Type B pancreatic cell (in vitro differentiated cells): Measurements from ENCODE around the gene DGKG. TPM values are rescaled to one million over a fixed set of nuclear protein-coding genes. Genes with fewer than 3 reads are reported as not detected.

Source experiments
- DNase-seq: peaks from one replicate; pipeline ENCODE4 v3.0.0; 2021; ENCODE audit warnings: mixed read lengths; ENCODE audit not compliant: unreplicated experiment; ENCODE audit errors: extremely low spot score
- H3K27ac Mint-ChIP-seq: 2 replicates; pipeline ENCODE4 v1.8.0; 2021; ENCODE audit warnings: mild to moderate bottlenecking, mixed read lengths
- H3K27me3 Mint-ChIP-seq: 2 replicates; pipeline ENCODE4 v1.8.0; 2021; ENCODE audit warnings: mixed read lengths
- H3K36me3 Mint-ChIP-seq: 2 replicates; pipeline ENCODE4 v1.8.0; 2021; ENCODE audit warnings: mixed read lengths
- H3K4me1 Mint-ChIP-seq: one replicate; pipeline ENCODE4 v1.8.0; 2021; ENCODE audit warnings: mixed read lengths; ENCODE audit not compliant: unreplicated experiment
- H3K4me3 Mint-ChIP-seq: 2 replicates; pipeline ENCODE4 v1.8.0; 2021; ENCODE audit warnings: mild to moderate bottlenecking, mixed read lengths
- H3K9me3 Mint-ChIP-seq: 2 replicates; pipeline ENCODE4 v1.8.0; 2021; ENCODE audit warnings: mixed read lengths
- total RNA-seq: library from RNA; stranded (reverse); gene quantifications from 2 replicates; pipeline ENCODE4 v1.2.1, GENCODE V29; 2021; ENCODE audit warnings: low replicate concordance
- TF ChIP-seq, protein P1 (sequence below): fragments of 200-600 bp; sonication (generic); conservative IDR thresholded peaks from 2 replicates; pipeline ENCODE4 v1.5.0; 2021; ENCODE audit warnings: antibody characterized with exemption, mild to moderate bottlenecking

Gene DGKG
- total RNA-seq, 1 donor from 2014 or later: 11.6 TPM

DNA sequence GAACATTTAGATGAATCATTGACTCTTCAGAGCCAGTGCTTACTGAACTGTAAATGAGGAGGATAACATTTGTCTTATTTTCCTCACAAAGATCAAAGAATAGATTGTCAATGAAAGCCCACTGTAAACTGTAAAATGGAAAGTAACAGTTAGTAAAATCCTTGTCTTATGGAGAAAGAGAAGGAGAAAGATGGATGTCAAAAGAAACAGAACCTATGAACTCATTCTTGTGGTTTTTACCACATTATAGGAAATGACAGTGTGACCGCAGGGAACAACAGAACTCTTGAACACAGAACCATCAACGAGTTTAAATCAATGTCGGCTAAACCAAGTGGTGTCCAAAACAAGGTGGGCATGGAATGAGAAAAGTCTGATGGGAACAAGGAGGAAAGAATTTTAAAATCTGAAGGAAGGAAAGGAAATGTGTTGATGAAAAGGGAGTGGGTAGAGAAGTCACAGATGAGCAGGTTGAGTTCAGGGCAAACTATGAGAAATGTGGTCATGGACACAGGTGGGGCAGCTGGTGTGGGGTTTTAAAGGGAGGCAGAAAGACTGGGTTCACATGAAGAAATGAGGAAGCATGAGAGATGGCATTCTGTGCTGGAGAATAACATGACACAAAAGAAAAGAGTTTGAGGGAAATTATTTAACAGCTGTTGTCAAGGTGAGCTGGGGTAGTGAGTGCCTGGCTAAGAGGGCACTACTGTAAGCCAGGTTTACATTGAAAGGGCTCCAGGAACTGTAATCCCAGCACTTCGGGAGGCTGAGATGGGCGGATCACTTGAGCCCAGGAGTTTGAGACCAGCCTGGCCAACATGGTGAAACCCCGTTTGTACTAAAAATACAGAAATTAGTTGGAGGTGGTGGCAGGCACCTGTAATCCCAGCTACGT is 210.7 kb downstream of the DGKG start:
- Mint-ChIP-seq H3K4me3 (no peak overlapping the region), H3K9me3 (no peaks in the 10 kb centered on the region), H3K36me3 (no peaks in the 10 kb centered on the region), H3K27me3 (no peaks in the 10 kb centered on the region), H3K4me1 (no peaks in the 10 kb centered on the region), H3K27ac (peak overlapping the region; percentile 46)
- TF ChIP-seq, protein P1, sequence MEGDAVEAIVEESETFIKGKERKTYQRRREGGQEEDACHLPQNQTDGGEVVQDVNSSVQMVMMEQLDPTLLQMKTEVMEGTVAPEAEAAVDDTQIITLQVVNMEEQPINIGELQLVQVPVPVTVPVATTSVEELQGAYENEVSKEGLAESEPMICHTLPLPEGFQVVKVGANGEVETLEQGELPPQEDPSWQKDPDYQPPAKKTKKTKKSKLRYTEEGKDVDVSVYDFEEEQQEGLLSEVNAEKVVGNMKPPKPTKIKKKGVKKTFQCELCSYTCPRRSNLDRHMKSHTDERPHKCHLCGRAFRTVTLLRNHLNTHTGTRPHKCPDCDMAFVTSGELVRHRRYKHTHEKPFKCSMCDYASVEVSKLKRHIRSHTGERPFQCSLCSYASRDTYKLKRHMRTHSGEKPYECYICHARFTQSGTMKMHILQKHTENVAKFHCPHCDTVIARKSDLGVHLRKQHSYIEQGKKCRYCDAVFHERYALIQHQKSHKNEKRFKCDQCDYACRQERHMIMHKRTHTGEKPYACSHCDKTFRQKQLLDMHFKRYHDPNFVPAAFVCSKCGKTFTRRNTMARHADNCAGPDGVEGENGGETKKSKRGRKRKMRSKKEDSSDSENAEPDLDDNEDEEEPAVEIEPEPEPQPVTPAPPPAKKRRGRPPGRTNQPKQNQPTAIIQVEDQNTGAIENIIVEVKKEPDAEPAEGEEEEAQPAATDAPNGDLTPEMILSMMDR: no peak
- DNase-seq: no peak

DNA sequence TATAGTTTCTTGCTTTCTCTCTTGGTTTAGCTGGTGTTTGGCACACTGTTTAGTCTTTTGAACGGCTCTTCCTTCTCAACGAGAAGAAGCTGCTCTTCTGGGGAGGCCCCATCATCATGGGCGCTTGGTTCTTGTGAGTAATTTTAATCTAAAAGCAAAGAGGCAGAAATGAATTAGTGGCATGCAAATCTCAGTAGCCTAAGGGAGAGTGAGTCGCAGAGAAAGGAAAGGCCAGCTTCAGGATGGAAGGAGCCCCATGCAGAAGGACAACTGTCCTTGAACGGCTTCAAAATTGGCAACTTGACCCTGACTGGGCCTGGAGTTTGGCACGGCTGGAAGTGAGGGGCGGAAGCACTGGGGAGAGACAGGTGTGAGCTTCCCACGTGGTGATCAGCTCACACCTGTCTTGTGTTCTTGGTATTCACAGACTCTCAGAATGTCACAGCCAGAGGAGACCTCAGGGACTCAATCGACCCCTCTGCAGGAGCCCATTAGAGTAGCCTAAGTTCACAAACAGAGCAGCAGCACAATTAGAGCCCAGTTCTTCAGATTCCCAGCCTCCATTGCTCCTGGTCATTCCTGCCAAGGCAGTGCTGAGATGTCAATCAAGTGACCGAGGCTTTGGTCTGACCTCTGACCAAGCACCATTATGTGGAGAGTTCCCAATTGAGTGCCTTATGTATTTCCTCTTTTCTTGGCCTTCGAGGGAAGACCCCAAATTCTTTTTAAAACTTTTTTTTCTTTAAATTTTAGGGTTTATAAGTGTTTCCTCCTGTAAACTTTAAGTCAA is 211.8 kb downstream of the DGKG start:
- H3K4me1 Mint-ChIP-seq: no peaks in the 10 kb centered on the region
- no peak for DNase-seq
- H3K9me3 Mint-ChIP-seq: no peaks in the 10 kb centered on the region
- no peak overlapping the region for H3K27ac Mint-ChIP-seq
- no peaks in the 10 kb centered on the region for H3K27me3 Mint-ChIP-seq
- TF ChIP-seq, protein P1: no peak
- no peak overlapping the region for H3K4me3 Mint-ChIP-seq
- H3K36me3 Mint-ChIP-seq: no peaks in the 10 kb centered on the region

DNA sequence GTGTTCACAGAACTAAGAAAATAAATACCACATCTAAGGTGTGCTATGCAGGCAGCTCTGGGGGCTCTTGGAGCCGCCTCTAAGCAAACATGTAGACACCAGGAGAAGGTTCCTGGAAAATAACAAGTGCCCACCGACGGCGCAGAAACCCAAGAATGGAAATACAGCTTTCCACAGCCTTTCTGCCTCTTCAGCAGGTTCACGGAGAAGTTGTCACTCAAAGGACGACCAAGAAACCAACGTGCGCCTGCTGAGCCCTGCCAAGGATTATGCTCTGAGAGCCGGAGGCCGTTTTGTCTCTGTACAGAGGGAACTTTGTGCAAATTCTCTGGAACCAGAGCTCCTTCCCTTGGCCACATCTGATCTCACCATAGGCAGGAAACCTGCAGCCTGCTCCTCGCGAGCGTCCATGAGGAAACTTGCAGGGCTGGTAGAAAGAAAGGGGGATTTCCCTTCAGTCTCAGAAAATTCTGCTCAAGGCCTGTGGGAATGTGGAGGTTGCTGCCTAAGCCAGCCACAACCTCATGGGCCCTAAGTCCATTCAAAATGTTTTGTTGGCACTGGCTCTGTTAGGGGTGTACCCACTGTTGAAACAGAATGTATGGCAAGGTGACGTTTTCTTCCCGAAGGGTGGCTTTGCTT is 212.6 kb downstream of the DGKG start:
- Mint-ChIP-seq H3K9me3 (no peaks in the 10 kb centered on the region), H3K36me3 (no peaks in the 10 kb centered on the region), H3K4me1 (no peaks in the 10 kb centered on the region), H3K27me3 (no peaks in the 10 kb centered on the region), H3K4me3 (no peak overlapping the region), H3K27ac (no peak overlapping the region)
- DNase-seq: no peak
- TF ChIP-seq, protein P1: no peak

DNA sequence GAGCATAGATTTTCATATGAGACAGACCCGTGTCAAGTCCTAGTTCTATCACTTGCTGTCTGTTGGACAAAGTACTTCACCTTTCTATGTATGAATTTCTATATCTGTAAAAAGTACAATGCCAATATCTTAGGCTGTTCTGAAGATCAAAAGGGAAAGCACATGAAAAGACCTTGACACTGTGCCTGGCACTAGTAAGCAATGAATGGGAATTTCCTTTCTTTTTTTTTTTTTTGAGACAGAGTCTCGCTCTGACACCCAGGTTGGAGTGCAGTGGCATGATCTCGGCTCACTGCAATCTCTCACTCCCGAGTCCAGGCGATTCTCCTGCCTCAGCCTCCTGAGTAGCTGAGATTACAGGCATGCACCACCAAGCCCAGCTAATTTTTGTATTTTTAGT is 217.8 kb downstream of the DGKG start:
- H3K9me3 Mint-ChIP-seq: no peaks in the 10 kb centered on the region
- H3K27ac Mint-ChIP-seq: no peak overlapping the region
- H3K36me3 Mint-ChIP-seq: no peaks in the 10 kb centered on the region
- TF ChIP-seq, protein P1: no peak
- no peak for DNase-seq
- peaks cover 22% of the 10 kb centered on the region for H3K4me1 Mint-ChIP-seq
- no peaks in the 10 kb centered on the region for H3K27me3 Mint-ChIP-seq
- no peak overlapping the region for H3K4me3 Mint-ChIP-seq

DNA sequence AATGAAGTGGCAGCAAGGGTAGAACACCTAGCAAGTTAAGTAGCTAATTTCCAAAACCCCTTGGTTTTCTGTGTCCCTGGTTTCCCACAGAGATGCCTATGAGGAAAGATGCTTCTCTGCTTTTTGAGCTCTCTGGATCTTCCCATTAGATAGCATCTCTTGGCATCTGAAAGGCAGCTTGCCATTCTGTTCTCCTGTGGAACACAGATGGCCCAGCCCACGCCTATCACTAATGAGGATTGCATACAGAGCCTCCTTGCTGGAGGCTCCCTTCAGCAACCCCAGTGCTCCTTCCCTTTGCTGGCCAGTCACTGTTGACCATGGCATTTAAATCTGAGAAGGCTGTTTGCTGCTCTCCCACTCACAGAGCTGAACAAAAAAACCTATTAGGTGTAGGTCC is 218.8 kb downstream of the DGKG start:
- H3K9me3 Mint-ChIP-seq: no peaks in the 10 kb centered on the region
- H3K27ac Mint-ChIP-seq: no peak overlapping the region
- DNase-seq: no peak
- TF ChIP-seq, protein P1: no peak
- peaks cover 23% of the 10 kb centered on the region for H3K4me1 Mint-ChIP-seq
- H3K27me3 Mint-ChIP-seq: no peaks in the 10 kb centered on the region
- no peaks in the 10 kb centered on the region for H3K36me3 Mint-ChIP-seq
- no peak overlapping the region for H3K4me3 Mint-ChIP-seq
